Measurements from ENCODE around the gene RNF175.

RNF175 gene

GRCh38 chr4:153778383-153778782 is 18.6 kb upstream of the RNF175 start:
- Mint-ChIP-seq H3K4me3 (no peak overlapping the region), H3K27me3 (ENCODE audit: low read depth) (no peaks in the 10 kb centered on the region), H3K9me3 (no peaks in the 10 kb centered on the region), H3K27ac (no peak overlapping the region), H3K36me3 (ENCODE audit: low read depth) (peaks cover 37% of the 10 kb centered on the region), H3K4me1 (peaks cover 21% of the 10 kb centered on the region)
- TF ChIP-seq CTCF (IDR thresholded peaks at IDR 0.05; ENCODE audit: unreplicated experiment in 3 of 3), result no peak

DNA sequence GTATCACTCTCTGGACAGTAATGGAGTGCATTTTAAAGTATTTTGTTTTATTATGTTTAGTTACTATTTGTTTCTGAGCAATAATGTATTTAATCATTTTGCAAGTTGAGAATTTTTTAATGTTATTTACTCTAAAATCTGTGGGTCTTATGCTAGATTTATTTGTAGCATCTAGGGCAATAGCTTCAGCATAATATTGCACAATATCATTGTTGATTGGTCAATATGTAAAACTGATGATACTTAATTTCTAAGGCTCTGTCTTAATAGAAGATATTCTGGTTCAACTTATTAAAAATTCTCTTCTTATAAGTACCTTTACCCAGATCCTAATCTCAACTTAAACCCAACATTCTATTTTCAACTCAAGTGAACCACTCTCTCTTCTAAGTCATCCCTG is 17.6 kb upstream of the RNF175 start:
- no peak overlapping the region for H3K4me3 Mint-ChIP-seq
- H3K36me3 Mint-ChIP-seq (ENCODE audit: low read depth), result peaks cover 29% of the 10 kb centered on the region
- H3K27me3 Mint-ChIP-seq (ENCODE audit: low read depth), result no peaks in the 10 kb centered on the region
- TF ChIP-seq CTCF (IDR thresholded peaks at IDR 0.05; ENCODE audit: unreplicated experiment in 3 of 3), result no peak
- H3K9me3 Mint-ChIP-seq, result no peaks in the 10 kb centered on the region
- peaks cover 11% of the 10 kb centered on the region for H3K4me1 Mint-ChIP-seq
- H3K27ac Mint-ChIP-seq, result no peak overlapping the region

GRCh38 chr4:153776601-153777000 is 16.8 kb upstream of the RNF175 start:
- no peak overlapping the region for H3K4me3 Mint-ChIP-seq

GRCh38 chr4:153773236-153773690 is 13.4 kb upstream of the RNF175 start:
- no peak overlapping the region for H3K4me3 Mint-ChIP-seq
- no peak for TF ChIP-seq CTCF (IDR thresholded peaks at IDR 0.05; ENCODE audit: unreplicated experiment in 3 of 3)
- peaks cover 10% of the 10 kb centered on the region for H3K9me3 Mint-ChIP-seq
- no peaks in the 10 kb centered on the region for H3K27me3 Mint-ChIP-seq (ENCODE audit: low read depth)
- H3K27ac Mint-ChIP-seq, result no peak overlapping the region
- no peaks in the 10 kb centered on the region for H3K4me1 Mint-ChIP-seq
- H3K36me3 Mint-ChIP-seq (ENCODE audit: low read depth), result peaks cover 2% of the 10 kb centered on the region

More at GRCh38 chr4:153776601-153777000, 16.8 kb upstream of the RNF175 start:
- no peak for TF ChIP-seq CTCF (IDR thresholded peaks at IDR 0.05; ENCODE audit: unreplicated experiment in 3 of 3)
- H3K27ac Mint-ChIP-seq, result no peak overlapping the region
- no peaks in the 10 kb centered on the region for H3K27me3 Mint-ChIP-seq (ENCODE audit: low read depth)
- H3K36me3 Mint-ChIP-seq (ENCODE audit: low read depth), result peaks cover 23% of the 10 kb centered on the region
- peaks cover 3% of the 10 kb centered on the region for H3K4me1 Mint-ChIP-seq
- peaks cover 2% of the 10 kb centered on the region for H3K9me3 Mint-ChIP-seq

- no peaks in the 10 kb centered on the region for H3K27me3 Mint-ChIP-seq (ENCODE audit: low read depth)
- no peak overlapping the region for H3K27ac Mint-ChIP-seq
- no peaks in the 10 kb centered on the region for H3K4me1 Mint-ChIP-seq
- TF ChIP-seq CTCF (IDR thresholded peaks at IDR 0.05; ENCODE audit: unreplicated experiment in 3 of 3), result no peak
- no peak overlapping the region for H3K4me3 Mint-ChIP-seq
- H3K36me3 Mint-ChIP-seq (ENCODE audit: low read depth), result no peaks in the 10 kb centered on the region
- peaks cover 10% of the 10 kb centered on the region for H3K9me3 Mint-ChIP-seq
Measured at GRCh38 chr4:153771046-153771445, 11.2 kb upstream of the RNF175 start.

DNA sequence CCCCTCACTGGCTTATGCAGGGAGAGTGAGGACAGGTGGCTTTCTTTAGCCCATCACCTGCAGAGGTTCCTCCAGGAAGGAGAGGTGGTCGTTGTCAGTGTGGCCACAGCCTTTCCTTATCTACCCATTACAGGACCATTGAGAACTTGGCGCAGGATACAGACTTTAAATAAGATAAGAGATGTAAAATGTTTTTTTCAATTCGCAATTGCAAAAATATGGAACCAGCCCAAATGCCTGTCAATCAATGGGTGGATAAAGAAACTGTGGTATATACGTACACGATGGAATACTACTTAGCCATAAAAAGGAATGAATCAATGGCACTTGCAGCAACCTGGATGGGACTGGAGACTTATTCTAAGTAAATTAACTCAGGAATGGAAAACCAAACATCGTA is 6.9 kb upstream of the RNF175 start:
- Mint-ChIP-seq H3K9me3 (peaks cover 9% of the 10 kb centered on the region), H3K27me3 (ENCODE audit: low read depth) (peaks cover 3% of the 10 kb centered on the region), H3K27ac (no peak overlapping the region), H3K36me3 (ENCODE audit: low read depth) (no peaks in the 10 kb centered on the region), H3K4me3 (no peak overlapping the region), H3K4me1 (peaks cover 11% of the 10 kb centered on the region)
- TF ChIP-seq CTCF (IDR thresholded peaks at IDR 0.05; ENCODE audit: unreplicated experiment in 3 of 3), result no peak
